NCI-H2227 treated with DMSO at 0.1 percent for 48 hours (cell line): ENCODE data around the gene CBX8.

Experiments
- DNase-seq: peaks from one replicate; lab custom pipeline; 2025; lab: John Stamatoyannopoulos, UW

CBX8 gene

DNA sequence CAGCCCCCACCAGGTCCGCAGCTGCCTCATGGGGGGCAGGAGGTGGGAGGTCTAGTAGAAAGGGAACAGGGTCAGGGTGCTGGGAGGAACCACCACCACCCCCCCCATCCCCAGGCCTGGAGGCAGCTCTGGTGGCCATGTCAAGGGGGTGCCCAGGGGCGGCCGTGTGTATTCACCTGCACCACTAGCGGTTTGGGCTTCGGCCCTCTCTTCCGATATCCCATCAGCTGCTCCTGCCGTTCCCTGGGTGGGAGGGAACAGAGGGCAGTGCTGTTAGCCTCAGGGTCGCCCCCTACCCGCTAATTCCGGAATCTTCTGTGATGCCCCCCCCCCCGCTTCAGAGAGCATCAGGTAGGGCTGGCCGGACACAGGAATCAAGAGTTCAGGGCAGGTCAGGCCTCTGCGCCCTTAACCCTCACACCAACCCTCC is 38.6 kb upstream of the CBX8 start:
- no peak for DNase-seq

DNA sequence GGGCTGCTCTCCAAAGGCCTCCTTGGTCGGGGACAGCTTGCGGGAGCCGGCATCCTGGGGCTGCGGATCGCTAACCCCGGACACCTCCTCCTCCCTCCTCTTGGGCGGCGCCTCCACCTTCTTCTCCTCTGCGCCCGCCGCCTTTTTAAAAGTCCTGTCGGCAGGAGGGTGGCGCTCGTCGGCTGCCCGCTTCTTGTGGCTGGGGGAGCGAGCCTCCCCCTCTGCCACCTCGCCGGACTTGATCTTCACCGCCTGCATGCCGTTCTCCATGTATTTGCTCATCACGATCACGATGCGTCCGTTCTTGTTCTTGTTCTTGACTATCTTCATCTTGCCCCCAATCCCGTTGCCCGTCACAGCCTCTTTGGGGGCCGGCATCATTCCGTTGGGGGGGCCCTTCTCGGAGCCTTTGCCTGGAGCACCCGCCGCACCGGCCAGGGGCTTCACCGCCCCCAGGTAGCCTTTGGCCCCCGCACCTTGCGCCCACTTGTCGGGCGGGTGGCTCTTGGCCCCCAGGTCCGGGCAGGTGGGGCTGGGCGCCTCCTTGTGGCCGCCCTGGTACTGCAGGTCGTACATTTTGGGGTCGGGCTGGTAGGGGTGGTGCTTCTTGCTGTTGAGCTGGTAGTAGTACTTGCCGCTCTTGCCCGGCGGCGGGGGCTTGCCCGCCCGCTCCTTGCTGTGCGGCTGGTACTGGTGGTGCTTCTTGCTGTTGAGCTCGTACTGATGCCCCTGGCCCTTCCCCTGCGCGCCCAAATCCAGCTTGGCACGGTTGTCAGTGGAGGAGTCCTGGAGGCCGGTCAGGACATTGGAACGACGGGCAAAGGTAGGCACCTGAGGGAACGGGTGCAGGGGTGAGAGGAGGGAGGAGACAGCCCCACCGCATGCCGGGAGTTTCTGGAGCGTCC is 37.9 kb upstream of the CBX8 start:
- DNase-seq = no peak

DNA sequence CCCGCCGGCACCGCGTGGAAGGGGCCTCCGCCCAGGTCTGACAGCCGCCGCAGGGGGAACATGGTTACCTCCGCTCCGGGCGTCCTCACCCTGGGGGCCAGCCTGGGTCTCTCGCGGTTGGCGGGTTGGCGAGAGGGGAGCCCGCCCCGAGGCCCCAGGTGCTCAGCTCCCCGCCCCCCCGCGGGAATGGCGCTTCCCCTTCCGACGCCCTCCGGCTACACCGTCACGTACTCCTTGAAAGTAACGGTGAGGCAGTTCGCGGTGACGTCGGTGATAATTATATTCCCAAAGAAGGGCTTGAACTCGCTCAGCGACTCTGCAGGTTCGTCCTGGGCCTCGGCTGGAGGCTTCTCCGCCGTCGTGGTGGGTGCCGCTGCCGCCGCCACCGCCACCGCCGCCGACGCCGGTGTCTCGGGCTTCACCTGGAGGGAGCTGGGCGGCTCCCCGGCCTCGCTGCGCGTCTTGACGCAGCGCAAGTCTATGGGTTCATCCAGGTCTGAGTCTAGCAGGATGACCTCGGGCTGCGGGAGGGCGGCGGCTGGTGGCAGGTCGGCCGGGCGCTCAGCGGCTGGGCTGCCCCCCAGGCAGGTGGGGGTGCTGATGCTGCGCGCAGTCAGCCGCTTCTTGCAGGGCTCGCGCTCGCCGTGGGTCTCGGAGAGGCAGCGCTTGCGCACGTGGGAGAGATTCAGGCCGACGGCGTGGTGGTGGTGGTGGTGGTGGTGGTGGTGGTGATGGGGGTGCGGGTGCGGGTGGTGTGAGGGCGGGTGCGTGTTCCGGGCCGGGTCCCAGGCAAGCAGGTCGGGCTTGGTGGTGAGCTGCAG is 37.1 kb upstream of the CBX8 start:
- no peak for DNase-seq

DNA sequence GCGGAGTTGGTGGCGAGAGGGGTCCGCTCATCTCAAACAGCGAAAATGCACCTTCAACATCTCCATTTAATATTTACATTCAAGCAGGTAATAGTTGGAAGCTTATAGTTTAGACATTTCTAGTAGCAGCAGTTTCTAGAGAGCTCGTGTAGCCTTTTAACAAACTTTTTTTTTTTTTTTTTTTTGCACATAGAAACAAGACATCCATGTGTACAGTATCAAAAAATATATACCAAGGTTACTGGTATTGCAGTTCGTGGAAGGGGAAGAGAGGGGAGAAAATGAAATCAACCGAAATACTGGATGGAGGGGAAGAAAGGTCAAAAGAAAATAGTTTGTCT is 36.2 kb upstream of the CBX8 start:
- no peak for DNase-seq

DNA sequence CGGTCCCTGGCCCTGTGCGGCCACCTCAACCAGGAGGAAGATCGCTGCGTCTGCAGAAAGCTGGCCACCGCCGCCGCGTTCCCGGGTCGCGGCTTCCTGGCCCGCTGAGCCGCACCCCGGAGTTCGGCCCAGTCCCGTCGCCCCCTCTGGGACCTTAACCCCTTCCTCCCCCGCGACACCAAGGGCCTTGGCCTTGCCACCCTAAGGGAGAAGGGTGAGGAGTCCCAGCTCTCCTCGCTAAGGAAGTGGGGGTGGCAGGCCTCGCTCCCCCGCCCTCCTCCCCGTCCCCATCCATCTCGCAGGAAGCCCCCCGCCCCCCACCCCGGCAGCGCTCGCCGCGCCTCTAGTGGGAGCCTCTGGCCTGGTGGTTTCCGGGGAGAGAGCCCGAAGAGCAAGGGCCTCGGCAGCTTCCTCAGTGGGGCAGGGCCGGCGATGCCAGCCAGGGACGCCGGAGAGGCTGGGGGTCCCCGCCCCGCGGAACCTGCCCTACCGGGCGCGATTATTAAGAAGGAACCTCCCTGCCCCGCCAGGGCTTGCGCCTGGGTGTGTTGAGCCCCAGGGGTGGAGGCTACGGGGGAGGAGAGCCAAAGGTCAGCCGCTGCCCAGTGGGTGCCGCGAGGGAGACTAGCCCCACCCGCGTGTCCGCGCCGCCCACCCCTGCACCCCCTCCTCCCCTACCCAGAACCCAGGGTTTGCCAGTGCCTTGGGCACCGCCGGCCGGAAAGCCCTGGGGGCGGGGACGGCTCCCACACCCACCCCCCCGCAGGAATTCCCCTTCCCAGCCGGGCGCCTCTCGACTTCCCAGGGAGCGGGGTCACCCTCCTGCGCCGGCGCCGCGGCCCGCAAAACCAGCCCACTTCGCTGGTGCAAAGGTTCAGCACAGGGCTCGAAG is 35.6 kb upstream of the CBX8 start:
- no peak for DNase-seq

DNA sequence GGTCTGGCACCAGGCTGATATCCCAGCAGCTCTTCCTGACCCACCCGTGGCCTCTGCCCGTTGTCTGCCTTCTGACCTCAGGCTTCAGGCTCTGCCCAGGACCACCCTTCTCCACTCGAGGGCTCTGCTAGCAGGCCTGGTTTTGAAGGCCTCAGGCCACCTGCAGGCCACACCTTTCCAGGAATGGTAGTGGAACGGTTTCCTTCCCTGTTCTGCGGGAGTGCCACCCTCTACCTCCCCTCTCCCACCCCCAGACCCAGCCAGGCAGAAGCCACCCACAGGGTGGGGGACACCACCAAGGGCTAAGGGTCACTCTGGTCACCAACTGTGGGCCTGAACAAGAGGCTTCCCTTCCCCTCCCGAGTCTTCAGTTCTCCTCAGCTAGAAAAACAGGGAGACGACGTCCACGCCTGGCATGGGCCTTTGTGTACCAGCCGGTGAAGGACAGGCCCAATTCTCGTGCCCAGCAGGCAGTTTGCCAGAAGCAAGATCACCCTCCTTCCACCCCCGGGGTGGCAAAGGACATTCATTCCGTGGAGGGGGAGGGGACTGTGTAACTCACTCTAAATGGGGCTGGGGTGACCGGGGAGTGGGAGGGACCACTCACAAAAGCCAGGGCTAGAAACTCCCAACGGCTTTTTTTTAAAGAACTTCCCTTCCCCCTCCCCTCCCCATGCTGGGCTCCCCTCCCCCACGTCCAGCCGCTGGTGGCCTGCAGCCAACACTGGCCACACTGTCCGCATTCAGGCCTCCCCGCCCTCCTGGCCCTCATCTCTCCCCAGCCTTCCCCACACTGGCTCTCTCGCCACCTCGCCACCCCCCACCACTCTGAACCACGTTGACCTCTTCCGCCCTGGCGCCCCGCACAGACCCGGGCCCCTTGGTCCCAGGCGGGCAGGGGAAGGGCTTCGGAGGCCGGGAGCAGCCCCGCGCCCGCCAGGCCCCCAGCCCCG is 34.7 kb upstream of the CBX8 start:
- DNase-seq = no peak

DNA sequence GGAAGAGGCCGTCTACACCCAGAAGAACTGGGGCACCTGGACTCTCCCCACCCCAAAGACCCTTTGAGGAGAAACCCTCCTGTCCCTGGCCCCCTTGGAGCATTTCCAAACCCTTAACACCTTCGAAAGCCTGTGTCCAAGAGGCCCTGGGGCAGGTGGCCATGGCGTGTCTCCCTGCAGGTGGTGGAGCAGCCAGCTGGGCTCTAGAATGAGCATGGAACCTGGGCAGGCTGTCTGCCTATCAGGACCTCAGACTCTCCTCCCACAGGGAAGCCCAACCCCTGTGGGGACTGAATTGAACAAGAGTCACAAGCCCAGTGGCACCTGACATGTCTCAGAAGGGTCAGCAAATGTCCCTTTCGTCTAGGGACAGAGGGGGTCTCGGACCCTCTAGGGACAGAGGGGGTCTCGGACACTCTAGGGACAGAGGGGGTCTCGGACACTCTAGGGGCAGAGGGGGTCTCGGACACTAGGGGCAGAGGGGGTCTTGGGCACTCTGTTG is 33.9 kb upstream of the CBX8 start:
- no peak for DNase-seq

DNA sequence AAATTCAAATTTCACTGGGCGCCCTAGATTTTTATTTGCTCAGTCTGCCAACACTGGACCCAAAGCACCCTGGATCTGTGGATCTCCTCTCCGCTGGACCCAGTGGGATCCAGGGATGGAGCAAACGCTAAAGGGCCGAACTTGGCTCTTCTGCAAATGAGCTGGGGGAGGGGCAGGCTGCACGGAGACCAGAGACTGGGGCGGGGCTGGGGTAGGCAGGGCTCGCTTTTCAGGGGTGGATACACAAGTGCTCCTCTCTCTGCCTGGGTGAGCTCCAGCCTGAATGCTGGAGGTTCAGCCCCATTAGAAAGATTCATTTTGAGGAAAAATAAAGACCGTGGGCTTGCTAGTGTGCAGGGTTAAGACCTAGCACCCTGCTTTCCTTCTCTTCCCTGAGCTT is 33.4 kb upstream of the CBX8 start:
- DNase-seq = no peak

DNA sequence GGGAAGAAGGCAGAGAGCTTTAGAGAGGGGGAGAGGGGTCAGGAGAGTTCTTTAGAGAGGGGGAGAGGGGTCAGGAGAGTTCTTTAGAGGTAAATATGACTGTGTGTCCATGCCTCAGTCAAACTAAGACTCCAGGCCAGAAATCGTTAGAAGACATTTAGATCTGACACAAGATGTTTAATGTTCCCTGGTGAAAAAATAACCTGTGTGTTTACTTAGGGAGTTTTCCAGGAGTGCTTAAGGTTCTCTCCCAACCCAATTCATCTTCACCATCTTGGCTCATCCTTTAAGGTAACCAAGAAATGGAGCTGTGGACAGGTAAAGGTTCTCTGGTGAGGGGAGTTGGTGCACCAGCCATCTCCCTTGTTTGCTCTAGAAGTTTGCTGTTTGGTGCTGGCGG is 32.6 kb upstream of the CBX8 start:
- DNase-seq = no peak

DNA sequence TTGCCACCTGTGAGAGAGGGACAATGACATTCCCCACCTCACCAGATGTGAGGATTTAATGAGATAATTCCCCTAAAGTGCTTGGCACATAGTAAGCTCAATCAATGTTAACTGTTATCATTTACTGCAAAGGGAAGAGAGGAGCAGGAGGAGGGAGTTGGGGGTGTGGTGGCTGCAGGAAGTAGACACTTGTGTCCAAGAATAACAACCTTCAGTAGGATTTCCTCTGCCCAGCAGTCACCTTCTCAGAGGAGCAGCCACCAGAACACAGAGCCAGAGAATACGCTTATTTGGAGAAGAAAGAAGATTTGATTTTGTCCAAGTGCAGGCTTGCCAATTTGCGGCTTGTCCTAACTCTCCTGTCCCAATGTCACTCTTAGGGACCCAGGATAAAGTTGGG is 32.1 kb upstream of the CBX8 start:
- no peak for DNase-seq

DNA sequence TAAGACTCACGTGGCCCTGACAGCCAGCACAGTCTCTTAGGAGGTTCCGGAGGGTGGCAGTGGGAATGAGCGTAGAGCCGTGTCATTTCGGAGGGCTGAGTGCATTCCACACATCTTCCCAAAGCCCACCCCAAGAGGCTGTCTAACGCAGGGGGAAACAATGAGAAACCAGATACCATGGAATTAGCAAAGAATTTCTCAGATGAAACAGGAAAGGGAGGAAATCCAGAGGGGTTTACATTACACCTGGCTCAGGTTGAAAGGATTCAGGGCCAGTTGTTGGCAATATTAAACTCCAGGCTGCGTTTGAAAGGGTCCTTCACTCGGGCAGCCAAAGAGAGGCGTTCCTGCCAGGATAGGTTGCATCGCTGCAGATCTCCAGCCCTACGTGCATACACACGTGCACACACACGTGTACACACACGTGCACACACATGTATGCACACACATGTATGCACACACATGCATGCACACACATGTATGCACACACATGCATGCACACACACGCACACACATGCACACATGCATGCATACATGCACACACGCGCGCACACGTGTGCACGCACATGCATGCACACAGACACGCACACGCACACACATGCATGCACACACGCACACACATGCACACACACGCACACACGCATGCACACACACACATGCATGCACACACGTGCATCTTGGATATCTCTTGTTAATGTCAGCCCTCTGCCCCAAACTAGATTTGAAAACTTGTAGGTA is 30.1 kb upstream of the CBX8 start:
- DNase-seq = no peak

DNA sequence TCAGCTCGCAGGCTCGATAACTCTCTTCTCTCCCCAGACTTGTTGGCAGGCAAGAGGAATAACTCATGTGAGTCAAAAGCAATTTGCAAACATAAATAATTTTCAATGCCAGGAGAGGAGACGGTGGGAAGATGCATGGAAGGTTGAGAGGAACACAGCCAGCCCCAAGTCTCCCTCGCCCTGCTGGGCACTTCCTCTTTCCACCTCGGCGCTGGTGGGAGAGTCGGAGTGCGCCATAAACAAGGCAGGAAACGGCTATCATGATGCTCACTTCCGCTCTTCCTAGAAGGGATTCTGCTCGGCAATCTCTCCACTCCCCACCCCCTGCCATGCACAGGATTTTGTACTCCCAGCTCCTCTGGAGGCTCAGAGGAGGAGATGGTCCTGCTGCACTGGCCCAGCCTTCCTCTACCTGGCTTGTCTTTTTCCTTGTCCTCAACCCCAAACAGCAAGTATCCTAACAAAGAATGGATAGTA is 29.4 kb upstream of the CBX8 start:
- DNase-seq = no peak

DNA sequence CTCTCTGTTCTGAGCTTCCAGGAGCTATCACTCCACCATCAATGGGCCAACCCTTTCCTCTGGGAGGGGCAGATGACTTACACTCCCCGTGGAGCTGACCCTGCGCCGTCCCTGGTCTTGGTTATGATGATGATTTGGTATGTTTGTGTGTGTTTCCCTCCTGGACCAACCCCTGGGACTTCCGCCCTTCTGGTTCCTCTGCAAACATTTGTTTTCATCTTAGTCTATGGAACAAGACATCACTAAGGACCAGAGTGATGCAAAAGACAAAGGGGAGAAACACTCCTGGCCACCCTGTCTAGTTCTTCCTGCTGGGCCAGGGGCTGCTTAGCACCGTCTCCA is 28.7 kb upstream of the CBX8 start:
- no peak for DNase-seq

DNA sequence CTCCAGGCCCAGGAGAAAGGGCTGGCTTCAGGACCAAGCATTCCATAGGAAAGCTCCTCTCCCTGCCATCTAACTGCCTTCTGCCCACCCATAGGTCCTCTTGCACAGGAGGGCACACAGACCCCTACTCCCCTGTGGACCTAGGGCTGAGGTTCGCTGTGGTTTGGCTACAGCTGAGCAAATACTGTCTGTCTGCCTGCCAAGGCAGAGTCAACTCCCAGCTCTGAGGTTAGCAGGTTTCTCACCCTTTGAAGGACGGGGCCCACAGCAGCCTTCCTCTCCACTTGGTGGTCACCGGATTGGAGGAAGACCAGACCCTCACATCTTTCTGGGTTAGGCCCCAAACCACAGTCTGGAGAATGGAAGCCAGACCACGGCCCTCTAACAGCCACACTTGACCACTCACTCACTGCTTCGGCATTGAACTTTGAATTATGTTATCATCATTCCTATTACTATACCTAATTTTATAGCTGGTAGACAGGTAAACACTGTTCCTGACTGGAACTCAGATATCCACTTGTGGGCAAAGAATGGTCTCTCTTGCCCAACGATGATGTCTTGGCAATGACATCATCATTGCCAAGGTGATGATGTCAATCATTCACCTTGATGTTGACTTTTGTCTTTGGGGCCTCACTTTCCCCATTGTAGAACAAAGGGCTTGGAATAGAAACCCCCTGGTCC is 28.2 kb upstream of the CBX8 start:
- no peak for DNase-seq

DNA sequence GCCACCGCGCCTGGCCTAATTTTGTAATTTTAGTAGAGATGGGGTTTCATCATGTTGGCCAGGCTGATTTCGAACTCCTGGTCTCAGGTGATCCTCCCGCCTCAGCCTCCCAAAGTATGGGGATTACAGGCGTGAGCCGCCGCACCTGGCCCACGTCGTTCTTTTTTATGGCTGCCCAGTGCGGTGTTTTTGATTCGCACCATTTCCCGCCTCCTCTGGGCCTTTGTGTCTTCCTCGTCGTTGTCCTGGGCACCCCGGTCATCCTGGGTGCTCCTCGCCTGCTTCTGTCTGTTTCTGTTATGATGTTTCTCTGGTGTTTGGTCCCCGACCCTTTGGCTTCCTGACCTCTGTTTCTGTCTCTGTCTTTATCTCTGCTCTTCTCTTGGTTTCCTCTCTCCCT is 27.4 kb upstream of the CBX8 start:
- no peak for DNase-seq

DNA sequence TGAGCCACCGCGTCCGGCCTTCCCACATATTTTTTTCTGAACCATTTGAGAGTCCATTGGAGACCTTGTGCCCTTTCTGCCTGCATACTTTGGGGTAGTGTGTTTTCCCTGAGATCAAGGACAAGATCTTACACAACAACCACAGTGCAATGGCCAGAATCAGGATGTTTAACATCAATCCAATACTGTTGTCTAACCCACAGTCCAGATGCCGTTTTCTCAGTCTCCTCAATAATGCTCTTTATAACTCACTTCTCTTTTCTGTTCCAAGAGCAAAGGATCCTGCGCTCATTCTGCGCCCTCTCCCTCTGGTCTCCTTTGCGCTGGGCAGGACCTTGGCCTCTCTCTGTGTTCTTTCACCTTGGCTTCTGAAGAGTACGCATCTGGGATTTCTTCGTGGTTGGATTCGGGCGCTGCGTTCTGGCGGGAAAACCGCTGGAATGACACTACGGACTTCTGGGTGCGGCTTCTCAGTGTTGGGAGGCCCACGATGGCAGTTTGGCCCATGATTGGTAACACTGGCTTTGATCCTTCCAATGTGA is 25.8 kb upstream of the CBX8 start:
- no peak for DNase-seq

DNA sequence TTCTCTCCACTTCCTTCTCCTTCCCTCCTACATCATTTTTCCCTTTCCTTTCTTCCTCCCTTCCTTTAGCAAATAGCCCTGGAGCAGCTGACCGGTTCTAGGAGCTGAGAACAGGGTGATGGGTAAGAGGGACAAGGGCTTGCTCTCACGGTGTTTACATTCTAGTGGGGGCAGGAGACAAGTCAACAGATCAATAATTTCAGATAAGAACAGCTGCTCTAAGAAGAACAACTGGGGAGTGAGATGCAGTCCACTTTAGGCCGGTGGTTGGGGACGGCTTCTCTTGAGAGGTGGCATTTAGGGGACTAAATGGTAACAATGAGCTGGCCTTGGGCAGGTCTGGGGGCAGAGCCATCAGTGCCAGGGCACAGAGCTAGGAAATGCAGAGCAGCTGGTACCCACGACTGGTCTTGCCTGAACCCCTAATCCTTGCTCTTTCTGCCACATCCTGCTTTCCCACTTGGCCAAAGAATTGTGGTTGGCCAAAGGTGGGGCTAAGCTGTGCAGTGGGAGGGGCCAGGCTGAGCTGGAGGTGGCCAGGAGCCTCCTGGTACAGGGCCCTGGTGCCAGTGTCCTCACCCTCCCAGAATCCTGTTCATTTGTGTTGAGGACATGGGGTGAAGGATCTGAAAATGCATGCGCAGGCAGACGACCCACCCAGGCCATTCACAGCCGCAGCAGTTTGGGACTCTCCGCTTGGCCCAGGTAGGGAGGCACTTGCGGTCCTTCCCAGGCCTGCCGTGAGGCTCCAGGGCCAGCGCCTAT is 24.6 kb upstream of the CBX8 start:
- DNase-seq = no peak

DNA sequence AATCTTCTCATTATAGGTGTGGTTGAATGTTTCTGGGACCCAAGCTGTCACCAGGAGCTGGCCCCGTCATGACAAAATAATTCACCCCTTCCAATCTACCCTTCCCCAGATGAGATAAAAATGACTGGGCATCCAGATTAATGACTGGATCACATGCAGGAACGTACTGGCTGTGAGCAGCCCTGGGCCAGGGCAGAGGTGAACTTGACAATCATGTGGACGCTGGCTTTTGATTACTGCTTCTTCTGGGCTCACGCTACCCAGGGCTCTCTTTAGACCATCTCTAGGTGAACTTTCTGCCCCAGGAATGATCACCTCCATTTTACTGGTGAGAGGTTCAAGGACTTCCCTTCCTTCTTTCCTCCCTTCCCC is 24.1 kb upstream of the CBX8 start:
- DNase-seq = no peak
